ENCODE measurements around the gene NUBP1. TPM values are rescaled to one million over a fixed set of nuclear protein-coding genes. Genes with fewer than 3 reads are reported as not detected.

Gene NUBP1
- 21.6 and 22.8 TPM in 2 replicates for total RNA-seq (ENCODE audit: low replicate concordance)

GRCh38 chr16:10743610-10744369, at the start of gene NUBP1:
TSS of gene NUBP1 (plus strand) at chr16:10743842. CDS start at chr16:10743864, 22 bp downstream.
- Histone ChIP-seq H3K27me3 (no peaks in the 10 kb centered on the region), H4K20me1 (ENCODE audit: low read depth) (no peaks in the 10 kb centered on the region), H3K9me3 (ENCODE audit: low read depth) (no peaks in the 10 kb centered on the region), H3K4me1 (peaks cover 9% of the 10 kb centered on the region), H3K4me2 (peak within 1 kb of the TSS; percentile 76), H3K27ac (peak within 1 kb of the TSS; percentile 31), H3K9ac (no peak within 1 kb of the TSS), H3F3A (ENCODE audit: low read depth) (no peaks in the 10 kb centered on the region), H3K36me3 (no peaks in the 10 kb centered on the region), H2AFZ (replicated peaks) (peak within 1 kb of the TSS; percentile 87), H3K79me2 (ENCODE audit: low read depth) (no peaks in the 10 kb centered on the region), H3K4me3 (peak within 1 kb of the TSS; percentile 52)
- no peak for TF ChIP-seq CTCF (IDR thresholded peaks at IDR 0.05)
- no peak for TF ChIP-seq EZH2phosphoT487 (IDR thresholded peaks at IDR 0.05)
- TF ChIP-seq EZH2 (IDR thresholded peaks at IDR 0.05): no peak
- H3K9me3 Mint-ChIP-seq: no peaks in the 10 kb centered on the region
- no peaks in the 10 kb centered on the region for H3K27me3 Mint-ChIP-seq (ENCODE audit: insufficient read depth, low read depth)
- H3K27ac Mint-ChIP-seq: peak within 1 kb of the TSS; percentile 99
- H3K4me3 Mint-ChIP-seq: peak within 1 kb of the TSS; percentile 95
- DNase-seq (ENCODE audit: low spot score): peak; percentile 96
- H3K4me1 Mint-ChIP-seq: peaks cover 12% of the 10 kb centered on the region
- no peaks in the 10 kb centered on the region for H3K36me3 Mint-ChIP-seq

- Mint-ChIP-seq H3K27ac (no peak overlapping the region), H3K9me3 (no peaks in the 10 kb centered on the region)
- no peak overlapping the region for H3K27ac ChIP-seq
These were observed 49.8 kb upstream of the NUBP1 start for GRCh38 chr16:10693889-10694288.

GRCh38 chr16:10694306-10694705, 49.3 kb upstream of the NUBP1 start:
- H3K9me3 ChIP-seq (ENCODE audit: low read depth): no peaks in the 10 kb centered on the region
- no peaks in the 10 kb centered on the region for H3K9me3 Mint-ChIP-seq
- H2AFZ ChIP-seq (replicated peaks): no peak overlapping the region
- H3K4me1 ChIP-seq: no peaks in the 10 kb centered on the region
- H3K27me3 ChIP-seq: no peaks in the 10 kb centered on the region
- no peaks in the 10 kb centered on the region for H3K36me3 ChIP-seq
- H3K9ac ChIP-seq: no peak overlapping the region
- H3K4me2 ChIP-seq: no peak overlapping the region
- H3F3A ChIP-seq (ENCODE audit: low read depth): peaks cover 11% of the 10 kb centered on the region
- H3K27ac Mint-ChIP-seq: no peak overlapping the region
- H3K4me3 ChIP-seq: no peak overlapping the region
- peaks cover 17% of the 10 kb centered on the region for H3K27me3 Mint-ChIP-seq (ENCODE audit: insufficient read depth, low read depth)
- no peaks in the 10 kb centered on the region for H3K4me1 Mint-ChIP-seq
- no peaks in the 10 kb centered on the region for H3K36me3 Mint-ChIP-seq
- TF ChIP-seq CTCF (IDR thresholded peaks at IDR 0.05): no peak
- TF ChIP-seq EZH2phosphoT487 (IDR thresholded peaks at IDR 0.05): no peak
- TF ChIP-seq EZH2 (IDR thresholded peaks at IDR 0.05): no peak
- H3K27ac ChIP-seq: no peak overlapping the region
- no peaks in the 10 kb centered on the region for H4K20me1 ChIP-seq (ENCODE audit: low read depth)
- H3K4me3 Mint-ChIP-seq: no peak overlapping the region
- no peaks in the 10 kb centered on the region for H3K79me2 ChIP-seq (ENCODE audit: low read depth)
- DNase-seq (ENCODE audit: low spot score): no peak

More at GRCh38 chr16:10693889-10694288, 49.8 kb upstream of the NUBP1 start:
- H4K20me1 ChIP-seq (ENCODE audit: low read depth): no peaks in the 10 kb centered on the region
- H3K9ac ChIP-seq: no peak overlapping the region
- no peaks in the 10 kb centered on the region for H3K79me2 ChIP-seq (ENCODE audit: low read depth)
- no peak overlapping the region for H3K4me2 ChIP-seq
- DNase-seq (ENCODE audit: low spot score): no peak
- H3K27me3 Mint-ChIP-seq (ENCODE audit: insufficient read depth, low read depth): peaks cover 19% of the 10 kb centered on the region
- no peak overlapping the region for H2AFZ ChIP-seq (replicated peaks)
- no peaks in the 10 kb centered on the region for H3K36me3 Mint-ChIP-seq
- H3K4me1 Mint-ChIP-seq: no peaks in the 10 kb centered on the region
- no peak overlapping the region for H3K4me3 Mint-ChIP-seq
- H3K4me3 ChIP-seq: no peak overlapping the region
- H3K9me3 ChIP-seq (ENCODE audit: low read depth): no peaks in the 10 kb centered on the region
- TF ChIP-seq EZH2 (IDR thresholded peaks at IDR 0.05) (no peak), EZH2phosphoT487 (IDR thresholded peaks at IDR 0.05) (no peak), CTCF (IDR thresholded peaks at IDR 0.05) (no peak)
- H3F3A ChIP-seq (ENCODE audit: low read depth): peaks cover 11% of the 10 kb centered on the region
- H3K4me1 ChIP-seq: no peaks in the 10 kb centered on the region
- H3K36me3 ChIP-seq: no peaks in the 10 kb centered on the region
- no peaks in the 10 kb centered on the region for H3K27me3 ChIP-seq
